ENCODE data around the gene PELI2. TPM values are rescaled to one million over a fixed set of nuclear protein-coding genes. Genes with fewer than 3 reads are reported as not detected.

The PELI2 gene
- polyA plus RNA-seq, 4 donors: 21.4 to 32.4 (median 27.4) TPM

DNA sequence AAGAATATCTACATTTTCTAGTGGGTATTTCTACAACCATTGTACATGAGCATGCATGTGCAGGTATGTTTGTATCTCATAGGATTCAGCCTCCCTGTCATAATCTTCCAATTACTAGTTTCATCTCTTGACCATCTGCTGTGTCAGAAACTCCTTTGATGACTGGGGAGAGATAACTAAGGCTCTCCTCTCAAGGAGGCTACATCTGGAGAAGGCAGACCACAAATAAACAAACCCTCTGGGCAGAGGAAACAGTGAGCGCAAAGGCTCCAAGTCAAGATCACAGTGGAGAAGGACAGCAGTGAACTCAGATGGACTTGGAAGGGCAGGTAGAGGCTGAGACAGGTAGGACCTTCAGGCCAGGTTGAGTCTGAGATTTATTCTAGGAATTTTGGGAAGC is 166.4 kb downstream of the PELI2 start:
- DNase-seq (ENCODE audit: low read depth in 4 of 4, low spot score in 2 of 4): no peak

DNA sequence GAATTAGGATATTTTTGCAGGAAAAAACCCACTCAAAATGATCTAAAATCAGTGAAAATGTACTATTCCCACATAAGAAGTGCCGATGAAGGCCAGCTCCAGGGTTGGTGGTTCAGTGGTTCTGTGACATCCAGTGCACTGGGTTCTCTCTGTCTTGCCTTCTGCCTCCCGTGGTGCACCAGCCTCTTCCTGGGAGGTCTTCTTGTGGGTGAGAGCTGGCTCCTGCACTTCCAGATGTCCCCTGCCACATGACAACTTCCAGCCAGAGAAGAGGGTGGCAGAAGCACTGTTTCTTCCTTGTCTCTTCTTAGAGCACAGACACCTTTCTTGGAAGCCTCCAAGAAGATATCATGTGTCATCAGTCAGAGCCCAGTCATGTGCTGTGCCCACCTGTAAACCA is 170.9 kb downstream of the PELI2 start:
- DNase-seq (ENCODE audit: low read depth in 4 of 4, low spot score in 2 of 4): no peak

DNA sequence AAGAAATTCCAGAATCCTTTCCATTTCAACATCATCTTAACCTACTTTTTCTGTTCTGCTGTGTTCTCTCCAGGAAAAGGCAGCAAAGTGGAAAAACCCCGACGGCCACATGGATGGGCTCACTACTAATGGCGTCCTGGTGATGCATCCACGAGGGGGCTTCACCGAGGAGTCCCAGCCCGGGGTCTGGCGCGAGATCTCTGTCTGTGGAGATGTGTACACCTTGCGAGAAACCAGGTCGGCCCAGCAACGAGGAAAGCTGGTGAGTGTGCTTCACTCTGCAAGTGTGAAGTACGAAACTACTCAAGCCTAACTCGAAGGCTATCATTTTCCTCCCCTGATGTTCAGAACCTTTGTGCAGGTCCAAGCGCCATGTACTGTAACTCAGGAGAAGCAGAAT is 172.0 kb downstream of the PELI2 start:
- DNase-seq (ENCODE audit: low read depth in 4 of 4, low spot score in 2 of 4): no peak

DNA sequence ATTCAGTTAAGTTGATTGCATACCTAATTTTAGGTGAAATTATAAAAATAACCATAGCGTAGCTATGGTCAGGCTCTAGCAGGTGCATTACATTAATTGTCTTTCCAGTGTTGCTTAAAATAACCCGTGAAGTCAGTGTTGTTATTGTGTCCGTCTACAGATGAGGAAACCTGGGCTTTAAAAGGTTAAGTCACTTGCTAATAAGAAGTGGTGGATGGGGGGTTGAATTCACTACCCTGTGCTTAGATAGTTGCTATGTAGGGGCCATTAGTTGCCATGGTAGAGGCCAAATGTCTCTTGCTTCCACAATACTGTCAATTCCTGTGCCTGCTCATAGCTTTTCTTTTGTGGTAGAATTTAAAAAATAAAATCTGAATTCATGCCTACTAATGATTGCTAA is 174.8 kb downstream of the PELI2 start:
- DNase-seq (ENCODE audit: low read depth in 4 of 4, low spot score in 2 of 4): no peak

DNA sequence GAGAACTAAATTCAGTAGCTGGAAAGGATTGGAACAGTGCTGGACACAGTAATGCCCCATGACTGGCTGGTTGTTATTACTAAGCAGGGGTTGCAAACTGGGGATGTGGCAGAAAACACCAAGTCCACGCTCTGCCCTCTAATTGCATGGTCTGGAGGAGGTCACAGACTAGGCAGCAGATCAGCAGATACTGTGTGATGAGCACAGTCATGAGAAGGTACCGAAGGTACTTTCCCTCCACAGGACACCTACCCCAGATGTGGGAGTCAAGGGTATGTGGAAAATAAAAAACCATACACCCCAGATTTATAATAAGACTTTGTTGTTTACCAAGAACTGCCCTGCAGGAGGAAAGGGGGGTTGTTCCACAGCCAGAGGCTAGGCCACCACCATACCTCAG is 175.3 kb downstream of the PELI2 start:
- DNase-seq (ENCODE audit: low read depth in 4 of 4, low spot score in 2 of 4): no peak

DNA sequence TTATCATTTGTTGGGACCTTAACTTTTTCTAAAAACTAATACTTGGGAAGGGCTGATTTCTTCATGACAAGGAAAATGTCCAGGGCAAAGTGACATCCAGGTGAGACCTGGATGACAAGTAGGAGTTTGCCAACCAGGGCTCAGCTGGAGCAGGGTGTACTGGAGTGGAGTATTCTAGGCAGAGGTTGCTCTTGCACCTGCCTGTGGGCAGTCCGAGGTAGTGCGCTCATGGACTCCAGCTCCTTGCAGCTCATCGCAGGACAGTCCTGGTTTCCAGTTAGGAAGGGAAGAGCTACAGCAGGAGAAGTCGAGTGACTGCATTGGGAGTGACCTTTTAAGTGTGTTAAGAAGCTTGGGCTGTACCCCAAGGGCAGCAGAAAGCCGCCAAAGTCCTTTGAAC is 175.9 kb downstream of the PELI2 start:
- DNase-seq (ENCODE audit: low read depth in 4 of 4, low spot score in 2 of 4): no peak

DNA sequence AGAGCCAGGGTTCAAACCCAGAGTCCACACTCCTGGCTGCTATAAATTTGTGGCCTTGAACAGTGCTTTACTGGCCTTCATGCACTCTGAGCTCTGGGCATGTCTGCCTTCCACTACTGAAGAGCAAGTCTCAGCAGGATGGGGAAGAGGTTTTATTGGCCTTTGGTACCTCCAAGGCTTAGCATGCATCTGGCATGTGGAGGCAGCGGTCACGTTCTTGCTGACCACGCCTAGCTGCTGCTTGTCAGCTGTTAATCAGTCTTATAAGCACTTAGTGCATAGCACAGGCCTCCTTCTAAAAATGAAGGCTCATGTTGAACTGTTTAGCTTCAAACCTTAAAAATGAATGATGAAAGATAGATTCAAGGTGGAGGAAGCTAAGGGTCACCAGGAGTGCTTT is 177.5 kb downstream of the PELI2 start:
- no peak for DNase-seq (ENCODE audit: low read depth in 4 of 4, low spot score in 2 of 4)

DNA sequence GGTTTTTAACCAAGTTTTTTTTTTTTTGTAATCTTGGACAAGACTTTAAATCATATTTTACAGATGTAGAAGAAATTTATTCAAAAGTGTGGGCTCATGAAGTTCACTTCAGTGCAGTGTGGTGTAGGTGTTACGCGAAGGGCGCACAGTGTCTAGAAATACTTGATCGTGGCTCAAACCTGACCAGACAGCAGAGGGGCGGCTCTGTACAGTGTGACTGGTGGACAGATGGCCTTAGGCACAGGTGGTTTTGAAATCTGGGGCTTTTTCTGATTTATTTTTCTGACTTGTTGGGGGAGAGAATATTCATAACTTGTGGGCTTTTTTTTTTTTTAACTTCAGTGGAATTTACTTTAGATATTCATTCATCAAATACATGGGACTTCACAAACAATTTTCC is 179.2 kb downstream of the PELI2 start:
- no peak for DNase-seq (ENCODE audit: low read depth in 4 of 4, low spot score in 2 of 4)

DNA sequence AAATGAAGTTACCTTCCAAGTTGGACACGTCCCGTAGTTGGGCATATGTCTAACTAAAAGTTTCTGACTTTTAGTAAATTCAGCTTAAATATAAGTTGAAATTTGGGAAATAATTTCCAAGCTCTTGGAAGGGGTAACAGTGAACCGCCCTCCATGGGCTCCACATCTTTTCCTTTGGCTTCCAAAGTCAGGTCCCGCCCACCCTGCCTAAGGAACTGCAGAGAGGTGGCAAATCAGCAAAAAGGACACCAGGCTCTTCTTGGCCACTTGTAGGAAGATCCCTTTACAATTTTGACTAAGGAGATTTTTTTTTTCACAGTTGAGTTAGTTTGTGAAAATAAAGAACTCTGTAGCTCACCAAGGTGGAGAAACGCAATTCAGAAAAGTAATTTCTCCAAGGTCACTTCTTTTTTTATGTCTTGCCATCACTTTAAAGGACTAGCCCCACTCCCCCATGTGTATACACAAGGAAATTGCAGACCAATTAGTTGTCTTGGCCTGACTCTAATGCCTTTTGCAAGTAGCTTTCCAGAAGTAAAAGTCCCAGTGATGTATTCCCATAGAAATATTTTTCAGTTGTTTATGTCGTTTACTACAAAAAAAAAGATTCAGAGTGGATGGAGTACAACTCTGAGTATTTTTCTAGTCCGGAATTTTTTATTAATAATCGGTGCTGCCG is 181.2 kb downstream of the PELI2 start:
- no peak for DNase-seq (ENCODE audit: low read depth in 4 of 4, low spot score in 2 of 4)

DNA sequence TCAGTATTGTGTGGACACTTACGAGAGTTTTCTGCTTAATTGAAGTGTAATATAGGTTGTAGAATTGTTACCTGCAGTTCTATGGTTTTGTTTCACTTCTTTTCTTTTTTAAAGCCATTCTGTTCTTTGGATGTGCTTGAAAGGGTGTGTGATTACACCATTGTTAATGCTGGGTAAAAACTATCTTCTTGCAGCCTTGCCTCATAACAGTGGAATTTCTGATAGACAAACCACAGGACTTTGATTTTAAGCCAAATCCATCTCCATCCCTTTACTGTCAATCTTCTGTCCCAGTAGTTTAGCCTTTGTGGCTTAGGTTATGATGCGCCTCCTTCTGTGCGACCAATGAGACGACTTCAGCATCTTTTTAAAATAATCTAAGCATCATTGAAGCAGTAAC is 182.3 kb downstream of the PELI2 start:
- no peak for DNase-seq (ENCODE audit: low read depth in 4 of 4, low spot score in 2 of 4)

DNA sequence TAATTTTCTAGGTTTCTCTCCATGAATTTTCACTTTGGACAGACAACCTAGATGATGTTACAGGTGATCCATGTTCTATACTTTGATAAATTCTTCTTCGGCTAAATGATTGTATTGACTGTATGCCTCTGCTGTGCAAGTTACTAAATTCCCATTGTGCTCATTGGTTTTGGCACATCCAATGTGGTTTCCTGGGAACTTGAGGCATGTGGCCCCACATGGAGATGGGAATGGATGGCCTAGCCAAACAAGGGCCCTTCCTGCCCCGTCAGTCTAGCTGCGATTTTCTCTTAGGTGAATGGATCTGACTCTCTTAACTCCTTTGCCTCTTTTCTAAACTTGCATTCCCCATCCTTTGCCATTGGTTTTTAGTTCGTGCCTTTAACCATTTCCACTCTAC is 186.2 kb downstream of the PELI2 start:
- DNase-seq (ENCODE audit: low read depth in 4 of 4, low spot score in 2 of 4): no peak

DNA sequence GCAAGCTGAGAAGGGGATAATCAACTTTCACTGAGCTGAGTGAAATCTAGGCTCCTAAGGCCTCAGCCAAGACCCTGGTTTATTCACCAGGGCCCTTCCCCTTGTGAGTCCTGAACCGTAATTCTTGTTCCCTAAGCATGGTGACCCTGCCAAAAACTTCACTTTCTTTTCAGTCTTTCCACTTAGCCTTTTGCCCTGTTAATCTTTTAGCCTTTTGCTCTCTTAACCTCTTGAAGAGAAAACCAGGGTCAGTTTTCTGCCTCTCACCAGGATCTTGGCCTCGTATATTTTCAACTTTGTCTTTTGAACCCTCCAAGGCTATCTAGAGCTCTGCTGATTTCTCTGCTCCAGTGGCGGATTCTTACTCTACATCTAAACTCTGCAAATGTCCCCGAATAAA is 191.0 kb downstream of the PELI2 start:
- peak in 1 of 4 donors; percentile 6 for DNase-seq (ENCODE audit: low read depth in 4 of 4, low spot score in 2 of 4)

DNA sequence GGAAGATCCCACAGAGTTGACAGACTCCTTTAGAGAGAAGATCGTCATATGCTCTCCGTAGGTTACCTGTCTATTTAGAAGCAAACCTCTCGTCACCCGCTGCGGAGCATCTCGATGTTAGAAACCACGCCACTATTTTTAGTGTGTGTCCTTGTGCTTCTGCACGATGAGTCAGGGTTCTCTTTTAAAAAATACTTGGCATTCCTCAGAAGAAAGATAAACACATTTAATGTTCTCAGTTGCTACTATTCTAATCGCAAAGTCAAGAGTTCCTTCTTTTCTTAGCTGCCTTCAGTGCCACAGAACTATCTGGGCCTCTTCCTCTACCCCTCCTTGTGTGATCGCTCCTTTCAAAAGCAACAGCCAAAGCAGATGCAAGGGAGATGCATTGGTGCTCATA is 192.4 kb downstream of the PELI2 start:
- DNase-seq (ENCODE audit: low read depth in 4 of 4, low spot score in 2 of 4): no peak

DNA sequence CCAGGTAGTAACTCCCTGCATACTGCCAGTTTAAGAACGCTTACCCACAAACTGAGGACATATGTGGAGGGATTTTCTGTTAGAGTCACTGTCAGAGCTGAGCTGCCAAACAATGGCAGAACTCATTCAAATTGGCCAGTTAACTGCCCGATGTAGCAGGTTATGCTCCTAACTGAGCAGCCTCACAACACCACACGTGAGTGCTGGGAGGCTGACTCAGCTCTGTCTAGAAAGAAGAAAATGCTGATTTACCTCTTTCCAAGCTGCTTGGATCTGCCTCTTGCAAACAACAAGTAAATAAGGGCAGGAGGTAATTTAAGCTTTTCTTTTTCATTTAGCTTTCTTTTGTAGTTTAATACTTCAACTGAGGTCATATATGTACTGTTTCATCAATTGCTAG is 195.6 kb downstream of the PELI2 start:
- no peak for DNase-seq (ENCODE audit: low read depth in 4 of 4, low spot score in 2 of 4)

DNA sequence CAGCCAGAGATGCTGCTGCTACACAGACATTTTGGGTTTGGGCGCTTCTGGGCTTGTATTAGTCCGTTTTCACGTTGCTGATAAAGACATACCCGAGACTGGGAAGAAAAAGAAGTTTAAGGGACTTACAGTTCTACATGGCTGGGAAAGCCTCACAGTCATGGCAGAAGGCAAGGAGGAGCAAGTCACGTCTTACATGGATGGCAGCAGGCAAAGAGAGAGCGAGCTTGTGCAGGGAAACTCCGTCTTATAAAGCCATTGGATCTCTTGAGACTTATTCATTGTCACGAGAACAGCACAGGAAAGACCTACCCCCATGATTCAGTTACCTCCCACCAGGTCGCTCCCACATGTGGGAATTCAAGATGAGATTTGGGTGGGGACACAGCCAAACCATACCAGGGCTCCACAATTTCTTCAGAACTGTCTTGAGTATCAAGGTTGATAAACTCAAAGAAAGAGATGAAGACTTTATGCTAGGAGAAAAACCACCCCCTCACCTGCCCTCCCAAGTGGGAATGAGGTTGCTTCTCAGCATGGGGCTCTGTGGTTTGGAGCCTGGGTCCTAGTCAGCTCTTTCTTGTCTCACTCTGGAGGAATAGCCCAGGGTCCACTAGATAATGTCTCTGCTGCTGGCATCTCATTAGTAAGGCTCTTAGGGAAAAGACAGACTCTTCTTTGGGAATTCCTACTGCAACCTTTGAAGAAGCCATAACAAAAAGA is 200.3 kb downstream of the PELI2 start:
- no peak for DNase-seq (ENCODE audit: low read depth in 4 of 4, low spot score in 2 of 4)

DNA sequence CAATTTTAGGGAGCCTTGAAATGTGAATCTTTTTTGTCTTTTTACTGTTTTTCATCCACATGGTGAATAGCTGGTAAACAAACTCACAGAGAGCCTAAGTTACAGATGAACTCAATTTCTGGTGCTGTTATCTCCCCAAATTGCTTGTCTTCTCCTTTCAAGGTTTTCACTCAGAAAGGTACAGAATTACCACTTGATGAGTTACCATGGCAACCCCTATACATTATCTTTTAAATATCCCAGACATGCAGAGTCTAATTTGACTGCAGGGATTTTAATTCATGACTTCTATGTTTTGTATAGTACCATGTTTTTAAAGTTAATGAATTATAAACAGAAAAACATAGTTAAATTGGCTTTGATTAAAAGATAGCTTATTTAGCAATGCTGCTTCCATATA is 203.7 kb downstream of the PELI2 start:
- DNase-seq (ENCODE audit: low read depth in 4 of 4, low spot score in 2 of 4): no peak

DNA sequence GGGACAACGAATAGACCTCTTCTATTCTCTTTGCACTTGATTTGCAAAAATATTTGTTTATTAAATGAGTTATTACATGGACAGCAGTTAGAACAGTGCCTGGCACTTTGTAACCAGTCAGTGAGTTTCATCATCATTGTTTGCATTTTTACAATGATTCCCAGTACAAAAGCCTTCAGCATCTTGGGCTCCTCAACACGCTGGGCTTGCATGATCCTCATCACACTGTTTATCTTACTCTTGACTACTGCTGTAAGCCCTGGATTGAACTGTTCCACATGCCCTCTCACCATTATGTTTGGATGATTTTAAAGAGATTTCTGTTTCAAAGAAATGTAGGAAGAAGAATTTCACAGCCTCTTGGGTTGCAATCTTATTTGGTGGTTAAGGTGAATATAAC is 204.3 kb downstream of the PELI2 start:
- DNase-seq (ENCODE audit: low read depth in 4 of 4, low spot score in 2 of 4): no peak

DNA sequence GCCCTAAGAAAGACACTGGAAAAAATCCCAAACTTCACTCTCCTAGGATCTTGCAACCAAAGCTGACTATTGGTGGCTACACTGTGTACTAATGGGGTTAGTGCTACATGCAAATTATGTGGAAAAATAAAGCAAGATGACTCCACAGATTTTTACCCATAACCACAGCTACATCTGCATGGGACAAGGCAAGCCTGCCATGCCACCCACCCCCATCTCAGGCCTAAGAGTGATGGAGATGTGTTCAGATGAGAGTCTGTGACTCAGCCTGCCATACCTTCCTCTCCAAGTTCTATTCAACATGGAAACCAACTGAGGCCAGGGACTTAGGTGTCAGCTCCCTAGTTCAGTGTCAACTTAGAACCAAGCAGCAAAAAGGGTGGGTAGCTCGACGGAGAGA is 206.2 kb downstream of the PELI2 start:
- no peak for DNase-seq (ENCODE audit: low read depth in 4 of 4, low spot score in 2 of 4)

DNA sequence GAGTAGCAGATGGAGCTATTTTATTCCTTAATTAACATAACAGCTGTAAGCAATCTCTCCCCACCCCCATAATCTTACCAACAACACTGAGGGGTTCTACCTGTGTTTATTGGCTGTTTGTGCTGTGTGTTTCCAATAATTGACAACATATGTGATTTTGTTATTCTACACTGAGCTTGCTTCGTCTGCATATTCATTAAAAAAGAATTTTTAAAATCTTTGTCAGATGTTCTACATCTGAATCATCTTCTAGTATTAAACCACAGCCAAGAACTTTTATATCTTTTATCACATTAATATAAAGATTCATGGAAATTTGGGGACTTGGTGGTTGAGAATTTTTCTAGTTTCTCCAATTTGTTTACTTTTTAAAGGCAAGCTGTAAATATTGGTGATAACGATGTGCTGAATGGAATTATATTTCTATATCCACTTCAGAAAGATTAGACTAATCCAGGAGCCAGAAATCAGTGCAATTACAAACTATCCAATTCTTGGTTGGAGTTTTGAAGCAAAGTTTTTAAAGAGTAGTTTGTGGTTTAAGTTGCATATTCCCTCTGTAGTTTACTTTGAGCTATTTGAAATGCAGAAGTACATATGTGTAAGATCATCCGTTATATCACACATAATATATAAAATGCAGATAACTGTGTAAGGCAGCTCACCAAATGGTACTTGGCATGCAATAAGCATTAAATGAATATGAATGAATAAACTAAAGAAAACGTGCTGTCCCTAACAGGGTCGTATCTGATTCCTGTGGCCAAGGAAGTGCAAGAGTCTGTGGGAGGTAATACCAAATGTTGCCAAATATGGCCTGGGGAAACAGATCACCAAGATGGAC is 206.9 kb downstream of the PELI2 start:
- DNase-seq (ENCODE audit: low read depth in 4 of 4, low spot score in 2 of 4): no peak

DNA sequence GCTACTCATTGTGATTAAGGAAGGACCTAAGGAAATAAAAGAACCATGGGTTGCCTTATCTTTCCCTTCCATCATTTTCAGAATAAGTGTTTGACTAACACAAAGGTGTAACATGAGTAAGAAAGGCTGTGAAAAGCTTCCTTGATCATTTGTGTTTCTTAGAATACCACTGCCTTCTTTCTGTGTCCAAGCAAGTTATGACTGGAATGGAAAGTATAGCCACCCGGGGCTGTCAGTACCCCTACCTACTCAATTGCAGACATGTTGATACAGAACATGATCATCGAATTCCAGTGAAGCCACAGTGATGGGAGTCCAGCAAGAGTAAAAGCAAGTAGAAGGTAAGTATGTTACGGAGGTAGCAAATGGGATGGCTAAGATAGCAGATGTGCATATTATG is 209.8 kb downstream of the PELI2 start:
- no peak for DNase-seq (ENCODE audit: low read depth in 4 of 4, low spot score in 2 of 4)

DNA sequence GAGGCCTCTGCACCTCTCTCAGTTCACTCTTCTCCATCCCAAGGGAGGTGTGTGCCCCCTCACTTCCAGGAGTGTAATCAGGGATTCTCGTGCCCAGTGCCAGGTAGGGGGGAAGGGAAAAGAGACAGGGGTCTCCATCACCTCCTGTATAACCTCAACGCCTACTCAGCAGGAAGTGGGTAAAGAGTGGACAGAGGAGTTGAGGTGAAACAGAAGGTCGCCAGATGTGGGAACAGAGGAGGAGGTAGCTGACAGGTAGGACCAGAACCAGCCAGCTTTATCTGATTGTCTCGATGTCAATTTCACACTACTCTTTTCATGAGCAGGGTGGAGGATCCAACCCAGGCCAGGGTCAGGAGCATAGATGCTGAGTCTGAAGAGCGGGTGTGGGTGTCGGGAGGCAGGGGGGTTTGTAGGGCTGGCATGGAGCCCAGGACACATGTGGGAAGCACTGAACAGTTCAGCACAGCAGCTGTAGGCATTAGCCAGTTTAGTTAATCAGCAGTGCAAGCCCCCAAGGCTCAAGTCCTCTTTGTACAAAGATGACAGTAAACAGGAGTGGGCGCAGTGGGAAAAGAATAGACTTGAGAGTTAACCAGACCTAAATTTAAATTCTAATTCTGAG is 213.5 kb downstream of the PELI2 start:
- no peak for DNase-seq (ENCODE audit: low read depth in 4 of 4, low spot score in 2 of 4)
